ENCODE data around the gene KRTAP5-9.
"Not testable (repeated sequence)": the region's sequence is repeated elsewhere in the genome, so short reads cannot be mapped to it uniquely, and the experiment has no call there.

The KRTAP5-9 gene

GRCh38 chr11:71566081-71566620 lies 17.9 kb downstream of the KRTAP5-9 start:
- no peak for DNase-seq (ENCODE audit: extremely low read depth, low read depth)
- no peak for TF ChIP-seq CTCF (IDR thresholded peaks at IDR 0.05; ENCODE audit: low read depth, low read length)

- not testable (repeated sequence) for DNase-seq (ENCODE audit: extremely low read depth, low read depth)
These were observed 18.7 kb downstream of the KRTAP5-9 start for GRCh38 chr11:71566626-71567599.

GRCh38 chr11:71567633-71568032 lies 19.4 kb downstream of the KRTAP5-9 start:
- not testable (repeated sequence) for DNase-seq (ENCODE audit: extremely low read depth, low read depth)

- DNase-seq (ENCODE audit: extremely low read depth, low read depth): no peak
- no peak for TF ChIP-seq CTCF (IDR thresholded peaks at IDR 0.05; ENCODE audit: low read depth, low read length)
These were observed 20.6 kb downstream of the KRTAP5-9 start for GRCh38 chr11:71568704-71569349.

- not testable (repeated sequence) for DNase-seq (ENCODE audit: extremely low read depth, low read depth)
These were observed 23.1 kb downstream of the KRTAP5-9 start for GRCh38 chr11:71571101-71571850.

- DNase-seq (ENCODE audit: extremely low read depth, low read depth): no peak
- no peak for TF ChIP-seq CTCF (IDR thresholded peaks at IDR 0.05; ENCODE audit: low read depth, low read length)
These were observed 24.6 kb downstream of the KRTAP5-9 start for GRCh38 chr11:71572811-71573210.

DNA sequence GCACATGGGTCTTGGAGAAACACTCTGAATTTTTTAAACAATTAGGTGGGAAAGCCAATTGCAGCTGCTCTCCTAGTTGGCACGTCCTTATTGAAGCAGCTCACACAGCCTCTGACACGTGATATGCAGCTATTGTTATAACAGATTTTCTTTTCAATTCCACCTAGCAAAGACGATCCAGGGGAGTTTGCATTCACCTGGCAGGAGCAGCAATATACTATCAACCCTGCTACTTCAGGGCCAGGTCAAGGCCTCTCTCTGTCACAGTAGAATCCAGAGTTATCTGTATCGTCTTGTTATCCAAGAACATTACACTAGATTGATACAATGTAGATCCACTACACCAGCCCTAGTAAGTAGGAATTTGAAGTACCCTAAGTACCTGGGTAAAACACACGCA lies 26.2 kb downstream of the KRTAP5-9 start:
- no peak for TF ChIP-seq CTCF (IDR thresholded peaks at IDR 0.05; ENCODE audit: low read depth, low read length)
- no peak for DNase-seq (ENCODE audit: extremely low read depth, low read depth)

- TF ChIP-seq CTCF (IDR thresholded peaks at IDR 0.05; ENCODE audit: low read depth, low read length): no peak
- DNase-seq (ENCODE audit: extremely low read depth, low read depth): no peak
These were observed 27.7 kb downstream of the KRTAP5-9 start for GRCh38 chr11:71575723-71576424.

- DNase-seq (ENCODE audit: extremely low read depth, low read depth): not testable (repeated sequence)
These were observed 28.7 kb downstream of the KRTAP5-9 start for GRCh38 chr11:71576688-71577465.

Measured in AG09319 (cell line).